Progenitor cell of endocrine pancreas (in vitro differentiated cells): ENCODE results near the gene FANCC. TPM values are rescaled to one million over a fixed set of nuclear protein-coding genes. Genes with fewer than 3 reads are reported as not detected.

Experiments
- DNase-seq: peaks from one replicate; pipeline ENCODE4 v3.0.0; 2021; ENCODE audit warnings: low spot score; ENCODE audit not compliant: unreplicated experiment
- H3K27ac Mint-ChIP-seq: 2 replicates; pipeline ENCODE4 v1.8.0; 2021; ENCODE audit warnings: mild to moderate bottlenecking, moderate library complexity, mixed read lengths
- H3K27me3 Mint-ChIP-seq: 2 replicates; pipeline ENCODE4 v1.8.0; 2021; ENCODE audit warnings: mixed read lengths
- H3K36me3 Mint-ChIP-seq: 2 replicates; pipeline ENCODE4 v1.8.0; 2022; ENCODE audit warnings: mixed read lengths; ENCODE audit not compliant: insufficient read depth
- H3K4me1 Mint-ChIP-seq: 2 replicates; pipeline ENCODE4 v1.8.0; 2021; ENCODE audit warnings: low read depth, mixed read lengths
- H3K4me3 Mint-ChIP-seq: 2 replicates; pipeline ENCODE4 v1.8.0; 2021; ENCODE audit warnings: low read depth, mild to moderate bottlenecking, moderate library complexity, mixed read lengths
- H3K9me3 Mint-ChIP-seq: 2 replicates; pipeline ENCODE4 v1.8.0; 2021; ENCODE audit warnings: low read depth, mixed read lengths
- CTCF ChIP-seq: fragments of 200-600 bp; sonication (generic); IDR thresholded peaks from one replicate; pipeline ENCODE4 v1.5.0; 2021; ENCODE audit warnings: antibody characterized with exemption, mild to moderate bottlenecking; ENCODE audit not compliant: unreplicated experiment
- total RNA-seq: library from RNA; stranded (reverse); gene quantifications from 2 replicates; pipeline ENCODE4 v1.2.1, GENCODE V29; 2021

Gene FANCC
- total RNA-seq, 1 donor from 2014 or later: 28.9 TPM

DNA sequence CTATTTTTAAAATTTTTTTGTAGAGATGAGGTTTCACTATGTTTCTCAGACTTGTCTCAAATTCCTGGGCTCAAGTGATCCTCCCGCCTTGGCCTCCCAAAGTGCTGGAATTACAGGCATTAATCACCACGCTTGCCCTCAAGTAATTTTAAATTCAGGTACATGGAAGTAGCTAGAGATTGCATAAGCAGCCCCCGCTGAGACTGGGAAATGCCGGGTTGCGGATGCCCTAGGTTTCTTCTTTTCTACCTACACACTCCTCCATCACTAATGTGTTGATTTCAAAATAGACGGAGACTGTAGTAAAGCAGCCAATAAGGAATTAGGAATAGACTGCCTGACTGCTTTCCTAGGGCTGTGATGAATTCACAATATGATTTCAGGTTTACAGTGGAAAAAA is 202.4 kb downstream of the FANCC start:
- no peak for TF ChIP-seq CTCF
- Mint-ChIP-seq H3K27ac (peak overlapping the region; percentile 47), H3K4me3 (no peak overlapping the region), H3K27me3 (no peaks in the 10 kb centered on the region), H3K9me3 (no peaks in the 10 kb centered on the region), H3K36me3 (peaks cover 5% of the 10 kb centered on the region), H3K4me1 (no peaks in the 10 kb centered on the region)
- no peak for DNase-seq

DNA sequence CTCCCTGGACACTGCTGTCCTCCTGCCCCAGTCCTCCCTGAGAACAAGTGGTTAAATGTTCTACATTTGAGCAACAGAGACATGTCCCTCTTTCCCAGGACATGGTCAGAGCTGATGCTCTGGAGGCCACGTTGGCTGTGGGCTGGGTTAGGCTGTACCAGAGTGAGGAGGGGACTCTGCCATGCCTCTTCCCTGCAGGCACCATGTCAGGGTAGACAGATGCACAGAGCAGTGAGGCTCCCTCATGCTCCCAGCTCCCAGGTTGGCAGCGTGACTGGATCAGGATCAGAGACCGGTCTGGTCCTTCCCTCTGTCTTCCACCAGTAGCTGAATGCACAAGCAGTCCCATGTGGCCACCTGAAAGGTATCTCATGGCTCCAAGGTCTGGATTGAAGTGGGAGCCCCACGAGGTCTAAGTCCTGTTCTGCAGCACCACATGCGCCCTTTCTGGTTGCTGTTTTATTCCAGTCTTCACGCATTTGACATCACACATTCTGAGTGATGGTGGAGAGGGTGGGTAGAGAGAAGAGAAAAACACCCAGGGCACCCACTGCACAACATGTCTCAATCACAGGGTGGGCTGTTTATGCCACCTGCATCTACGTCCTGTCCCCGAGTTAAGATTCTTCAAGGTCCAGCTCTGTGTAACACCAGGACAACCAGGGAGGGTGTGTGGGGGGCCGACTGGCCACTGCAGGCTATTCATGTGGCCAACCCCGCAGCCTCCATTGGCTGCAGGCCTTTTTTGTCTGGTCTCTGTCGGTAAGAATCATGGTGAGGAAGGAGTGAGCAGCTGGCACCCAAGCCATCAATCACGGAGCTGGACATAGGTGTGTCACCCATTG is 204.9 kb downstream of the FANCC start:
- DNase-seq: no peak
- Mint-ChIP-seq H3K4me3 (no peak overlapping the region), H3K27me3 (no peaks in the 10 kb centered on the region), H3K27ac (no peak overlapping the region), H3K4me1 (no peaks in the 10 kb centered on the region), H3K36me3 (peaks cover 10% of the 10 kb centered on the region), H3K9me3 (no peaks in the 10 kb centered on the region)
- no peak for TF ChIP-seq CTCF

DNA sequence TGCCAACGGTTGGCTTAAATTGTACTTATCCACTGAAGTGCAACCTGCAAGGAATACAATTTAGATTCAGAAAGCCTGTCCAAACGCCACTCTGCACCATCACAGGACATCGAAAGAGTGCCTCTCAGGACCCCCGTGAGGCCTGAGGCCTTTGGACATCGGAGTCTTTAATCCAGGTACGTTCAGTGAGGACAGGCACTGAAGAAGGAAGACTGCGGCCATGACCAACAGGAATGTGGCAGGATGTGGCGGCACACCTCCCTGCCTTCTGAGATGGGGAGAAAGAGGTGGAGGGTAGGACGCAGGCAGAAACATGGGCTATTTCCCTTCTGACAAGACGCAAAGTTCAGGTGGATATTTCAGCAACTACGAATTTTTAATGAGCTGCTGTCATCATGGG is 205.8 kb downstream of the FANCC start:
- TF ChIP-seq CTCF: no peak
- no peak for DNase-seq
- no peaks in the 10 kb centered on the region for H3K4me1 Mint-ChIP-seq
- H3K27me3 Mint-ChIP-seq: no peaks in the 10 kb centered on the region
- H3K36me3 Mint-ChIP-seq: peaks cover 9% of the 10 kb centered on the region
- H3K9me3 Mint-ChIP-seq: no peaks in the 10 kb centered on the region
- no peak overlapping the region for H3K27ac Mint-ChIP-seq
- no peak overlapping the region for H3K4me3 Mint-ChIP-seq

- H3K27ac Mint-ChIP-seq: no peak overlapping the region
- H3K27me3 Mint-ChIP-seq: no peaks in the 10 kb centered on the region
- no peaks in the 10 kb centered on the region for H3K4me1 Mint-ChIP-seq
- no peak for DNase-seq
- no peaks in the 10 kb centered on the region for H3K9me3 Mint-ChIP-seq
- peaks cover 10% of the 10 kb centered on the region for H3K36me3 Mint-ChIP-seq
- no peak for TF ChIP-seq CTCF
- H3K4me3 Mint-ChIP-seq: no peak overlapping the region
Observed at GRCh38 chr9:95110921-95111525, 206.5 kb downstream of the FANCC start.

GRCh38 chr9:95109456-95109855 is 208.1 kb downstream of the FANCC start:
- H3K4me3 Mint-ChIP-seq: no peak overlapping the region
- H3K4me1 Mint-ChIP-seq: no peaks in the 10 kb centered on the region
- H3K27ac Mint-ChIP-seq: peak overlapping the region; percentile 41
- no peaks in the 10 kb centered on the region for H3K27me3 Mint-ChIP-seq
- H3K9me3 Mint-ChIP-seq: no peaks in the 10 kb centered on the region
- DNase-seq: no peak
- peaks cover 12% of the 10 kb centered on the region for H3K36me3 Mint-ChIP-seq
- TF ChIP-seq CTCF: no peak
